ENCODE data around the gene ZNF92. TPM values are rescaled to one million over a fixed set of nuclear protein-coding genes. Genes with fewer than 3 reads are reported as not detected.

The ZNF92 gene
- polyA plus RNA-seq, 1 of the 3 experiments (the other 2 are of a cell fraction), result 1.6 TPM

- TF ChIP-seq SIN3A (IDR thresholded peaks at IDR 0.05; ENCODE audit: borderline replicate concordance, low read depth, low read length) (no peak), RAD21 (IDR thresholded peaks at IDR 0.05; ENCODE audit: low read length) (no peak), JUND (IDR thresholded peaks at IDR 0.05) (peak; percentile 71), CHD2 (IDR thresholded peaks at IDR 0.05; ENCODE audit: low read length, partially characterized antibody) (no peak), POLR2AphosphoS5 (IDR thresholded peaks at IDR 0.05; ENCODE audit: low read depth, low read length) (peak; percentile 33; the same call in 1 of the 2 replicates), MEF2A (IDR thresholded peaks at IDR 0.05; ENCODE audit: borderline replicate concordance, low read depth) (no peak), RXRA (IDR thresholded peaks at IDR 0.05; ENCODE audit: borderline replicate concordance, low read depth) (peak; percentile 98), EZH2phosphoT487 (IDR thresholded peaks at IDR 0.05; ENCODE audit: borderline replicate concordance, low read depth) (no peak), EP300 (IDR thresholded peaks at IDR 0.05; ENCODE audit: borderline replicate concordance in 1 of 2, low read depth in 1 of 2, low read length in 1 of 2) (peak in 1 of 2 experiments; percentile 73; a peak in 2 of 4 replicates)
- TF ChIP-seq, protein P1, sequence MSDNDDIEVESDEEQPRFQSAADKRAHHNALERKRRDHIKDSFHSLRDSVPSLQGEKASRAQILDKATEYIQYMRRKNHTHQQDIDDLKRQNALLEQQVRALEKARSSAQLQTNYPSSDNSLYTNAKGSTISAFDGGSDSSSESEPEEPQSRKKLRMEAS (IDR thresholded peaks at IDR 0.05; ENCODE audit: low read depth), result no peak
Measured at GRCh38 chr7:65441010-65441409, 67.4 kb downstream of the ZNF92 start (continued).

DNA sequence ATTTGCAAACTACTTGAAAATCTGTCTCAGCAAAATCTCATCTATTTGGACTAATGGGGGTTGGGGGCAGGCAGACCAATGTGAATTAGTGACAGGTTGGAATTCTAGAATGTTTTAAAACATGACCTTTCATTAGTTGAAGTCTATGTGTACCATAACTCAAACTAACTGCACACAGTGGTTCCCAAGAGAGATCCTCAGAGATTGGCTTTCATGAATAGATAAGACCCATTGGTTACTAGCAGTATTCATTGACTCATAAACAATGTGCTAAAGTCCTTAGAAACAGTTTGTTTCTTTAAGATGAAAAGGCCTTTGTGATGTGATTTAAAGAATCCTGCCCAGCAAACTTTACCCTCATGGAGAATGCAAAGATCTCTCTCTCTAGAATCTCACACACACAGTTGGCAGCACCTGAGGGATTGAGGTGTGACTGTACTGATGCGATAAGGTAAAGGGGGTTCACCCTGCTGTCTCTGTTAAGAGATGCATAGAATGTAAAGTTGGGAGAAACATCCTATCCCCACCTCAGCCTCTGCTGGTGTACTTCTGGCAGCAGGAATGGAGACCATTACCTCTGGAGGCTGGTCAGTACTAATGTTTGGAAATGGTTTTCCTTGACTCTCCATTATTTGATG is 70.7 kb downstream of the ZNF92 start:
- Histone ChIP-seq H3K9ac (no peak overlapping the region), H3K79me2 (ENCODE audit: insufficient read depth) (no peaks in the 10 kb centered on the region), H3K27me3 (ENCODE audit: insufficient read depth) (no peaks in the 10 kb centered on the region), H3K9me2 (no peaks in the 10 kb centered on the region), H4K20me1 (ENCODE audit: insufficient read depth) (no peaks in the 10 kb centered on the region), H3K4me1 (ENCODE audit: control insufficient read depth in 1 of 2, insufficient read depth in 2 of 2, low read depth in 1 of 2, low read length in 1 of 2) (peaks cover 0 to 18% of the 10 kb centered on the region in 2 experiments; a peak in 1 of 4 replicates), H3K9me3 (no peaks in the 10 kb centered on the region), H3K36me3 (replicated peaks in 1 of 2; ENCODE audit: control insufficient read depth in 1 of 2, insufficient read depth in 2 of 2, low read length in 1 of 2) (no peaks in the 10 kb centered on the region), H3K4me2 (no peak overlapping the region), H3F3A (replicated peaks; ENCODE audit: insufficient read depth) (peaks cover 12% of the 10 kb centered on the region), H2AFZ (ENCODE audit: low read depth) (no peak overlapping the region), H3K4me3 (ENCODE audit: low read depth in 2 of 2, low read length in 1 of 2) (no peak overlapping the region), H3K27ac (ENCODE audit: low read depth in 2 of 2, low read length in 1 of 2) (no peak overlapping the region)
- no peak for TF ChIP-seq GATA2 (CRISPR knock-in tag; IDR thresholded peaks at IDR 0.05)
- no peak for TF ChIP-seq JUND (IDR thresholded peaks at IDR 0.05)
- TF ChIP-seq ELF1 (IDR thresholded peaks at IDR 0.05), result no peak
- DNase-seq, result no peak
- 71% methylated on average over 1 of the region's 1 CpG for WGBS (ENCODE audit: low lambda C conversion rate)
- CTCF ChIA-PET, result no interaction called here
- POLR2A ChIA-PET, result no interaction called here

GRCh38 chr7:65444899-65445823 is 71.5 kb downstream of the ZNF92 start:
- H2AFZ ChIP-seq (ENCODE audit: low read depth), result no peak overlapping the region
- H3K4me1 ChIP-seq (ENCODE audit: control insufficient read depth in 1 of 2, insufficient read depth in 2 of 2, low read depth in 1 of 2, low read length in 1 of 2), result peaks cover 0 to 22% of the 10 kb centered on the region in 2 experiments; a peak in 1 of 4 replicates
- H3K9ac ChIP-seq, result no peak overlapping the region
- ChIA-PET CTCF (no interaction called here), POLR2A (no interaction called here)
- no peaks in the 10 kb centered on the region for H3K79me2 ChIP-seq (ENCODE audit: insufficient read depth)
- no peaks in the 10 kb centered on the region for H4K20me1 ChIP-seq (ENCODE audit: insufficient read depth)
- no peak overlapping the region for H3K4me2 ChIP-seq
- WGBS (ENCODE audit: low lambda C conversion rate), result 22% methylated on average over 4 of the region's 4 CpGs
- H3K9me2 ChIP-seq, result no peaks in the 10 kb centered on the region
- no peaks in the 10 kb centered on the region for H3K36me3 ChIP-seq (replicated peaks in 1 of 2; ENCODE audit: control insufficient read depth in 1 of 2, insufficient read depth in 2 of 2, low read length in 1 of 2)
- no peaks in the 10 kb centered on the region for H3K9me3 ChIP-seq
- peaks cover 13% of the 10 kb centered on the region for H3F3A ChIP-seq (replicated peaks; ENCODE audit: insufficient read depth)
- DNase-seq, result no peak
- no peaks in the 10 kb centered on the region for H3K27me3 ChIP-seq (ENCODE audit: insufficient read depth)
- no peak overlapping the region for H3K4me3 ChIP-seq (ENCODE audit: low read depth in 2 of 2, low read length in 1 of 2)
- H3K27ac ChIP-seq (ENCODE audit: low read depth in 2 of 2, low read length in 1 of 2), result no peak overlapping the region
- TF ChIP-seq, protein P2, sequence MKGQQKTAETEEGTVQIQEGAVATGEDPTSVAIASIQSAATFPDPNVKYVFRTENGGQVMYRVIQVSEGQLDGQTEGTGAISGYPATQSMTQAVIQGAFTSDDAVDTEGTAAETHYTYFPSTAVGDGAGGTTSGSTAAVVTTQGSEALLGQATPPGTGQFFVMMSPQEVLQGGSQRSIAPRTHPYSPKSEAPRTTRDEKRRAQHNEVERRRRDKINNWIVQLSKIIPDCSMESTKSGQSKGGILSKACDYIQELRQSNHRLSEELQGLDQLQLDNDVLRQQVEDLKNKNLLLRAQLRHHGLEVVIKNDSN (IDR thresholded peaks at IDR 0.05; ENCODE audit: borderline replicate concordance, low read depth), result no peak
- TF ChIP-seq RAD21 (IDR thresholded peaks at IDR 0.05; ENCODE audit: low read length), result no peak
- TF ChIP-seq, protein P3, sequence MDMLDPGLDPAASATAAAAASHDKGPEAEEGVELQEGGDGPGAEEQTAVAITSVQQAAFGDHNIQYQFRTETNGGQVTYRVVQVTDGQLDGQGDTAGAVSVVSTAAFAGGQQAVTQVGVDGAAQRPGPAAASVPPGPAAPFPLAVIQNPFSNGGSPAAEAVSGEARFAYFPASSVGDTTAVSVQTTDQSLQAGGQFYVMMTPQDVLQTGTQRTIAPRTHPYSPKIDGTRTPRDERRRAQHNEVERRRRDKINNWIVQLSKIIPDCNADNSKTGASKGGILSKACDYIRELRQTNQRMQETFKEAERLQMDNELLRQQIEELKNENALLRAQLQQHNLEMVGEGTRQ (IDR thresholded peaks at IDR 0.05; ENCODE audit: borderline replicate concordance, low read depth, low read length), result no peak
- TF ChIP-seq, protein P4, sequence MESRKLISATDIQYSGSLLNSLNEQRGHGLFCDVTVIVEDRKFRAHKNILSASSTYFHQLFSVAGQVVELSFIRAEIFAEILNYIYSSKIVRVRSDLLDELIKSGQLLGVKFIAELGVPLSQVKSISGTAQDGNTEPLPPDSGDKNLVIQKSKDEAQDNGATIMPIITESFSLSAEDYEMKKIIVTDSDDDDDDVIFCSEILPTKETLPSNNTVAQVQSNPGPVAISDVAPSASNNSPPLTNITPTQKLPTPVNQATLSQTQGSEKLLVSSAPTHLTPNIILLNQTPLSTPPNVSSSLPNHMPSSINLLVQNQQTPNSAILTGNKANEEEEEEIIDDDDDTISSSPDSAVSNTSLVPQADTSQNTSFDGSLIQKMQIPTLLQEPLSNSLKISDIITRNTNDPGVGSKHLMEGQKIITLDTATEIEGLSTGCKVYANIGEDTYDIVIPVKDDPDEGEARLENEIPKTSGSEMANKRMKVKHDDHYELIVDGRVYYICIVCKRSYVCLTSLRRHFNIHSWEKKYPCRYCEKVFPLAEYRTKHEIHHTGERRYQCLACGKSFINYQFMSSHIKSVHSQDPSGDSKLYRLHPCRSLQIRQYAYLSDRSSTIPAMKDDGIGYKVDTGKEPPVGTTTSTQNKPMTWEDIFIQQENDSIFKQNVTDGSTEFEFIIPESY (IDR thresholded peaks at IDR 0.05; ENCODE audit: borderline replicate concordance, low read depth), result no peak
- no peak for TF ChIP-seq SIN3A (IDR thresholded peaks at IDR 0.05; ENCODE audit: borderline replicate concordance, low read depth, low read length)
- TF ChIP-seq TCF12 (IDR thresholded peaks at IDR 0.05), result no peak
- no peak for TF ChIP-seq EZH2phosphoT487 (IDR thresholded peaks at IDR 0.05; ENCODE audit: borderline replicate concordance, low read depth)
- TF ChIP-seq NFIC (IDR thresholded peaks at IDR 0.05; ENCODE audit: borderline replicate concordance), result no peak
- TF ChIP-seq, protein P1 (IDR thresholded peaks at IDR 0.05; ENCODE audit: low read depth), result no peak
